HG03103 (cell line): ENCODE results near the gene TP53BP2.
"Not testable (repeated sequence)": the region's sequence is repeated elsewhere in the genome, so short reads cannot be mapped to it uniquely, and the experiment has no call there.

Source experiments
- ATAC-seq: cut with Tn5 transposase; IDR thresholded peaks from one replicate; pipeline ENCODE4 v1.9.1; 2021; ENCODE audit warnings: low read depth; ENCODE audit not compliant: unreplicated experiment

Gene TP53BP2, protein sequence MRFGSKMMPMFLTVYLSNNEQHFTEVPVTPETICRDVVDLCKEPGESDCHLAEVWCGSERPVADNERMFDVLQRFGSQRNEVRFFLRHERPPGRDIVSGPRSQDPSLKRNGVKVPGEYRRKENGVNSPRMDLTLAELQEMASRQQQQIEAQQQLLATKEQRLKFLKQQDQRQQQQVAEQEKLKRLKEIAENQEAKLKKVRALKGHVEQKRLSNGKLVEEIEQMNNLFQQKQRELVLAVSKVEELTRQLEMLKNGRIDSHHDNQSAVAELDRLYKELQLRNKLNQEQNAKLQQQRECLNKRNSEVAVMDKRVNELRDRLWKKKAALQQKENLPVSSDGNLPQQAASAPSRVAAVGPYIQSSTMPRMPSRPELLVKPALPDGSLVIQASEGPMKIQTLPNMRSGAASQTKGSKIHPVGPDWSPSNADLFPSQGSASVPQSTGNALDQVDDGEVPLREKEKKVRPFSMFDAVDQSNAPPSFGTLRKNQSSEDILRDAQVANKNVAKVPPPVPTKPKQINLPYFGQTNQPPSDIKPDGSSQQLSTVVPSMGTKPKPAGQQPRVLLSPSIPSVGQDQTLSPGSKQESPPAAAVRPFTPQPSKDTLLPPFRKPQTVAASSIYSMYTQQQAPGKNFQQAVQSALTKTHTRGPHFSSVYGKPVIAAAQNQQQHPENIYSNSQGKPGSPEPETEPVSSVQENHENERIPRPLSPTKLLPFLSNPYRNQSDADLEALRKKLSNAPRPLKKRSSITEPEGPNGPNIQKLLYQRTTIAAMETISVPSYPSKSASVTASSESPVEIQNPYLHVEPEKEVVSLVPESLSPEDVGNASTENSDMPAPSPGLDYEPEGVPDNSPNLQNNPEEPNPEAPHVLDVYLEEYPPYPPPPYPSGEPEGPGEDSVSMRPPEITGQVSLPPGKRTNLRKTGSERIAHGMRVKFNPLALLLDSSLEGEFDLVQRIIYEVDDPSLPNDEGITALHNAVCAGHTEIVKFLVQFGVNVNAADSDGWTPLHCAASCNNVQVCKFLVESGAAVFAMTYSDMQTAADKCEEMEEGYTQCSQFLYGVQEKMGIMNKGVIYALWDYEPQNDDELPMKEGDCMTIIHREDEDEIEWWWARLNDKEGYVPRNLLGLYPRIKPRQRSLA

DNA sequence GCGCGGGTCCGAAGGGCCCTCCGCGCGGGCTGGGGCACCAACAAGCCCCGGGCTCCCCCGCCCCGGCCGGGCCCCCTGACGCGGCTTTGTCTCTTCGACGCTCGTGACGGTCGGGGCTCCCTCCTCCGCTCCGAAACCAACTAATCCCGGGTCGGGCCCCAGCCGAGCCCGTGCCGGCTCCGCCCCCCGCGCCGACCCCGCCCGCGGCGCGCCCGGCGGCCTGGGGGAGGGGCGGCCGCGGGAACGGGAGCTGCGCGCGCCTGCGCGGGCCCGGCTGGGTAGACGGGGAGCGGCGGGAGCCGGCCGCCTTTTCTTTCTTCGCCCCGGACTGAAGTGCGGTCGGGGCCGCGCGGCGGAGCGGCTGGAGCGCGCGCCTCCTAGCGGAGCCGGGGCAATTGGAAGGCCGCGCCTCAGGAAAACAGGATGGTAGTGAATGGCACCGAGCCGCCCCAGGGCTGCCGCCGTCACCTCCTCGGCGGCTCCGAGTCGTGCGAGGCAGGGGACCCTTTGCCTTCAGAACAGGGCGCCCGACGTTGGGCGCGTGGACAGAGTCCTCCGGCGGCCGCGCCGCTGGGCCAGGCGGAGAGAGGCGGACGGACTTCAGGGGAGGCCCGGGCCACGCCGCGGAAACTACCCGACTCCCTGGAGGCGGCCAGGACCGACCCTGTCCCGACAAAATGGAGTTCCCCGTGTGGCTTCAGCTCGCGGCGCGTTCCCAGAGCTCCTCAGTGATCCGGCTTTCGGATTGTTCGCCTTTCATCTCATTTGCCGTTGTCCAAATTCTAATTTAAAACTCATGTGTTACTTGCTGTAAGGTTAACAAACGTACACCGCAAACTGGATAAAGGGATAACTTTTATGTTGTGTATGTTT, at the start of gene TP53BP2:
Gene TP53BP2, minus strand, starts transcription at position 138 of the 873 bp plus-strand sequence. CDS start 267 bp downstream, outside the sequence.
- ATAC-seq = peak; percentile 59

DNA sequence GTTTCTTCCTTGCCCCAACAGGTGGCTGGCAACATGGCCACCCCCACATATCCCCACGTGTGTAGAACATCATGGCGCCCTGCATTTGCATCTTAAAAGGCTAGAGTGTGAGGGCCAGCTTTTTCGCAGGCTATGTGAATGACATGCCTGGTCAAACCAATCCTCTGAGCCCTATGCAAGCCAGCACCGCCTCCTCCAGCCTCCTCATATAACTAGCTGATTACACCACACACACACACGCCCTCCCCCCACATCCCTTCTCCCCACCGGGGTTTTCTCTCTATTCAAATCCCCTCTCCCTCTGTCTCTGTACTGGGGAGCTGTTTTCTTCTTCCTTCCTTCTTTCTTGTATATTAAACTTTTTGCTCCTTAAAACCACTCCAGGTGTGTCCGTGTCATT, 44.7 kb upstream of the TP53BP2 start:
- ATAC-seq = not testable (repeated sequence)

DNA sequence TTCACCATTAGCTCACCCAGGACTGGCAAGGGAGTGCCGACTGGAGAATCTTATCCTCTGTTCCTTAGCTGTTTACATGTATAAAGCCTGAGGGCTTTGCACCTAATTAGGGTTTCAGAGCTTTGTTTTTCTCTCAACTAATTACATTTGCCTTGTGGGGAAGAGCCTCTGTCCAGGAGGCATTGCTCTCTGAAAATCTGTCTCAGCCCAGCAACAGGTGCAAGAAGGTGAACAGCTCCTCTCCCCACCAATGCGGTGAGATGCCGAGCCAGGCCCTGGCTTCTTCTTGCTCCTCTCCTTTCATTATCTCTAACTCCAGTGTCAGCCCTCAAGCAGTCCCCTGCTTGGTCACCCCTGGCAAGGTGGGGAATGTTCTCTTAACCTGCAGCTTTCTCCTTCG, 43.6 kb upstream of the TP53BP2 start:
- not testable (repeated sequence) for ATAC-seq

DNA sequence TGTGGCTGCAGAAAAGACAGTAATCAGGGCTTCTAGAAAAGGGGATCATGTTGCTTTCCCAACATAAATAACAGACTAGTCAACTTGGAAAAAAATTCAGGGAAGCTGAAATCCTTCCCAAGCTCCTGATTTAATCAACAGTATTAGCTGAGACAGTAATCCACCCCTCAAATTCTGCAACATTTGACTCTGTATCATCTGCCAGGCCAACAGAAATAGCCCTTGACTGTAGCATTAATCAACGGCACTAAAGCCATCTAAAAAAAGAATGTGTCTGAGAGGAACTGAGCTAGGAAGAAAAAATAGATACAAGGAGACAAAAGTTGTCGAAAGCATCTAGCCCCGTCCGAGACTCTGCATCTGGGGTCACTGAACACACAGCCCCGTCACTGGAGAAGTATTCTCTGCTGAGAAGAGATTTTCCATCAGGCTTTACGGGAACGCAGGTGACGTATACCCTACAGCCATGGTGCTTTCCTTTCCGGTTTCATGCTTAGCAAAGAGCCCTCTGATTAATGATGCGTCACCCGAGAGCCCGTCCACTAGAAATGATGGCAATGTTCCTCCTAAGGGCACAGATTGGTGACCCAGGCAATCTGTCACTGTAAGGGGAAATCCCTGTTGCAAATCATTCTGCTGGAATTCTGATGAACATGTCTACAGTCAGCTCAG, 42.1 kb upstream of the TP53BP2 start:
- no peak for ATAC-seq

DNA sequence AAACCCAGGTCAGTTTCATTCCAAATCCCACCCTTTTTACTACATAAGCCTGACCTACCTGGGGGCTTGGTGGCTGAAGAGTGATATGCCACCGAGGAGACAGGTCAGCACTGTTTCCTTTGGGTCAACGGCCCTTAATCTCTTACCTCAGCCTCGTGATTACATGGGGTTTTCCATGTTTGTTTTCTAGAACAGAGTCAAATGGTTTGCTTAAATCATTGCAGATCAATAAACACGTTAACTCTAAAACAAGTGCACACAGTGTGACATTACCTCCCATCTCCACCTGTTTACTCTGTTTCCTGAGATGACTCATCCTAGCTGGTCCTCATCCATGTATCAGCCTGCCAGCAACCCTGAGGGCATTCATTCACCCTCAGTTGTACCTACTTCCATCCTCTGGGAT, 40.8 kb upstream of the TP53BP2 start:
- ATAC-seq = no peak

DNA sequence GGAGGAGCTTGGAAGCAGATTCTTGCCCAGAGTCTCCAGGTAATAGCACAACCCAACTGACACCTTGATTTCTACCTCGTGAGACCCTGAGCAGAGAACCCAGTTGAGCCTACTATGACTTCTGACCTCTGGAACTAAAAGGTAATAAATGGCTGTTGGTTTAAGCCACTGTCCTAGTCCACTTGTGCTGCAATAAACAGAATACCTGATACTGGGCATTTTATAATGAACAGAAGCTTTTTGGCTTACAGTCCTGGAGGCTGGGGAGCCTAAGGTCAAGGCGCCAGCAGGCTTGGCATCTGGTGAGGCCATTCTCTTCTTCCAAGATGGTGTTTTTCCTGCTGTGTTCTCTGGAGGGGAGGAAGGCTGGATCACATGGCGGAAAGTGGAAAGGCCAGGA, 39.9 kb upstream of the TP53BP2 start:
- ATAC-seq = no peak

DNA sequence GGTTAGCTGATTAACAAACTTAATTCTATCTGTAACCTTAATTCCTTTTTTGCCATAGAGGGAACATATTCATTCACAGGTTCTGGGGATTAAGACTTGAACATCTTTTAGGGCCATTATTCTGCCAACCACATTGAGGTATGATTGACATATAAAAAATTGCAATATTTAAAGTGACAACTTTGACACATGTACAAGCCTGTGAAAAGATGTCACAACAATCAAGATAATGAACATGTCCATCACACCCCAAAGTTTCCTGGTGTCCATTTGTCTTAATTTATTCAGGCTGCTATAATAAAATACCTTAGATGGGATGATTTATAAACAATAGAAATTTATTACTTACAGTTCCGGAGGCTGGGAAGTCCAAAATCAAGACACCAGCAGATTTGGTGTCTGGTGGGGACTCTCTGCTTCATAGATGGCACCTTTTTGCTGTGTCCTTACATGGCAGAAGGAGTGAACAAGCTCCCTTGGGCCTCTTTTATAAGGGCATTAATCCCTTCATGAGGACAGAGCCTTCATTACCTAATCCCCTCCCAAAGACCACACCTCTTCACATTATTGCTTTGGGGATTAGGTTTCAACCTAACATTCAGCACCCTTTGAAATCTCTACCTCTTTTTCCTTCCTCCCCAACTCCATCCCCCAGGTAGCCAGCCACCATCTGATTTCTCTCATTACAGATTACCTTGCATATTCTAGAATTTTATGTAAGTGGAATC, 33.0 kb upstream of the TP53BP2 start:
- no peak for ATAC-seq

DNA sequence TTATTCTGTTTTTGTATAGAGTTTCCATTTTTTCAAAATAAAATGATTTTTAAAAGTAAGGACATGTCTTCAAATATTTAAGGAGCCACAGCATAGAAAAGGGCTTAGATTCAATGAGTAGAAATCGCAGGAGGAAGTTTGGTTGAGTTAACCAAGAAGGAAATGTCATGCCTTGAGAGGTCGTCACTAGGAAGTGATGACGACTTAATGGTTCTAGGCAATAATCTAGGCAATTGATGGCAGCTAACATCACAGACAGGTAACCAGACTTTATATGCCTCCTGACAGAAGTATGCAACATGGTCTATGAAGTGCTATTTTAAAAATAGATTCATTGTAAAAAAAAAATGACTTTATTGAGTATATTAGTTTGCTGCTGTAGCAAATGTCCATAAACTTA, 32.1 kb upstream of the TP53BP2 start:
- ATAC-seq = no peak

DNA sequence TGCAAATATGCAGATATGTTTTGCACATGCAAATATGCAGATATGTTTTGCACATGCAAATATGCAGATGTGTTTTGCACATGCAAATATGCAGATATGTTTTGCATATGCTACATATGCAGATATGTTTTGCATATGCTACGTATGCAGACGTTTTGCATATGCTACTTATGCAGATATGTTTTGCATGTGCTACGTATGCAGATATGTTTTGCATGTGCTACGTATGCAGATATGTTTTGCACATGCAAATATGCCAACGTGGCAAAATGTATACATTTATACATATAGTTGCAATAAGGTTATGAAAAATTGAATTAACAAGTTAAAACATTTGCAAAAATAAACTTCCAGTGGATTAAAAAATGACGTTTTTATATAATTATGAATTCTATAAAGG, 30.8 kb upstream of the TP53BP2 start:
- ATAC-seq = no peak

DNA sequence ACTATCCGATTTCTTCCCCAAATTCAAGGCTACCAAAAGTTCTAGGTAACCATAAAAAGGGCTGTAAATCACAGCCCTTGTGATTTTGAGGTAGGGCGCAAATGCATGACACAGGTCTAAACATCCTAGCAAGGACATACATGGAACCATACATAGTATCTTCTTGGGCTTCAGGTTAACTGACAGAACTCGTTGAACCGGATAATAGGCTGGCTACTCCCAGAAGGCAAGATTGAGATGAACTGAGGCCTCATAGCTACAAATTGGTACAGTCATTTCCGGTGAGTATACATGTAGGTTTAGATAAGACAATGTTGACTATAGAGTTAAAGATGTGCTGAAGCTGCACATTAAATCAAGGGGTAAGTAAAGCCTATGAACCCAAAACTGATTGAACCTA, 27.3 kb upstream of the TP53BP2 start:
- no peak for ATAC-seq

DNA sequence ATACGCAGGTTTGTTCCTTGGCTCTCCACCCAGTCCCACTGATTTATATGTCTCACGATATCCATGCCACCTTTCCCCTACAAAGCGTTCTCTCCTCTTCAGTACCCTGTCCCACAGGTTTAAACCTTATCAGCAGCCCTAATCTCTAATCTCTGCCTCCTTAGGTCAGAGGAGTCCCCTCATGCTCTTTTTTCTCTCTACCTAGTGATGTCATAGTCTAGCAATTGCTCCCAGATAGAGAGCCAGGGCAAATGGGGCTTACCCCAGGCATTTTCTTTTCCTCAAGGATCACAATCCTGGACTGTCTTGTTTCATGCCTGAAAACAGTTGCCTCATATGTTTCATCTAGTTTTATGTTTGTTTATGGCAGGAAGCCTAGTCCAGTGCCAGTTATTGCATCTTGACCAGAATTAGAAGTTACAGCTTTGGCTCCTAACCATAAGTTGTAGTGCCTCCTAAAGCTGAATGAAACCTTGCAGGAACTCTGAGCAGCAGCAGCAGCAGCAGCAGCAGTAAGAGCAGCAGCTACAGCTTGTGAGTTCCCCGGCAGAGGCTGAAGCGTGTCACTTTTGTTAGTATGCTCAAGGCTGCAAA, 26.7 kb upstream of the TP53BP2 start:
- no peak for ATAC-seq

DNA sequence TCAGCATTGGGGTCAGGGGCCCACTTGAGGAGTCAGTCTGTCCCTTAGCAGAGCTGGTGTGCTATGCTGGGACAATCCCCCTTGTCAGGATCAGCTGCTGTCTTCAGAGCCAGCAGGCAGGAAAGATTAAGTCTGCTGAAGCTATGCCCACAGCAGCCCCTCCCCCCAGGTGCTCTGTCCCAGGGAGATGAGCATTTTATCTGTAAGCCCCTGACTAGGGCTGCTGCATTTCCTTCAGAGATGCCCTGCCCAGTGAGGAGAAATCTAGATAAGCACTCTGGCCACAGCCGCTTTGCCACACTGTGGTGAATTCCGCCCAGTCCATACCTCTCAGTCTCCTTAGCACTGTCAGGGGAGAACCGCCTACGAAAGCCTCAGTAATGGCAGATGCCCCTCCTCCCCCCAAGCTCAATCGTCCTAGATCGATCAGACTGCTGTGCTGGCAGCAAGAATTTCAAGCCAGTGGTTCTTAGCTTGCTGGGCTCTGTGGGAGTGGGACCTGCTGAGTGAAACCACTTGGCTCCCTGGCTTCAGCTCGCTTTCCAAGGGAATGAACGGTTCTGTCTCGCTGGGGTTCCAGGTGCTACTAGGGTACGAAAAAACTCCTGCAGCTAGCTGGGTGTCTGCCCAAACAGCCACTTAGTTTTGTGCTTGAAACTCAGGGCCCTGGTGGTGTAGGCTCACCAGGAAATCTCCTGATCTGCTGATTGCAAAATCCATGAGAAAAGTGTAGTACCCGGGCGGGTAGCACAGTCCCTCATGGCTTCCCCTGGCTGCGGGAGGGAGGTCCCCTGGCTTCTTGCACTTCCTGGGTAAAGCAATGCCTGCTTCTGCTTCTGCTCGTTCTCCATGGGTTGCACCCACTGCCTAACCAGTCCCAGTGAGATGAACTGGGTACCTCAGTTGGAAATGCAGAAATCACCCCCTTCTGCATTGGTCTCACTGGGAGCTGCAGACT, 25.1 kb upstream of the TP53BP2 start:
- no peak for ATAC-seq

DNA sequence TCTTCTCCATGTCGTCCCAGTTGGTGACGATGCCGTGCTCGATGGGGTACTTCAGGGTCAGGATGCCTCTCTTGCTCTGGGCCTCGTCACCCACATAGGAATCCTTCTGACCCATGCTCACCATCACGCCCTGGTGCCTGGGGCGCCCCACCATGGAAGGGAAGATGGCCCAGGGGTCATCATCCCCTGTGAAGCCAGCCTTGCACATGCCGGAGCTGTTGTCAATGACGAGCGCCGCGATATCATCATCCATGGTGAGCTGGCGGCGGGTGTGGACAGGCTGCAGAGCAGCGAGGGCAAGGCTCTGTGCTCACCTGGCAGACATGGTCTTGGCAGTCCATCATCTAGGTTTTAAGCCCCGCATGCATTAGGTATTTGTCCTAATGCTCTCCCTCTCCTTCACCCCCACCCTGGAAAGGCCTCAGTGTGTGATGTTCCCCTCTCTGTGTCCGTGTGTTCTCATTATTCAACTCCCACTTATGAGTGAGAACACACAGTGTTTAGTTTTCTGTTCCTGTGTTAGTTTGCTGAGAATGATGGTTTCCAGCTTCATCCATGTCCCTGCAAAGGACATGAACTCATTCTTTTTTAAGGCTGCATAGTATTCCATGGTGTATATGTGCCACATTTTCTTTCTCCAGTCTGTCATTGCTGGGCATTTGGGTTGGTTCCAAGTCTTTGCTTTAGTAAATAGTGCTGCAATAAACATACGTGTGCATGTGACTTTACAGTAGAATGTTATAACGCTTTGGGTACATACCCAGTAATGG, 19.0 kb upstream of the TP53BP2 start:
- not testable (repeated sequence) for ATAC-seq

DNA sequence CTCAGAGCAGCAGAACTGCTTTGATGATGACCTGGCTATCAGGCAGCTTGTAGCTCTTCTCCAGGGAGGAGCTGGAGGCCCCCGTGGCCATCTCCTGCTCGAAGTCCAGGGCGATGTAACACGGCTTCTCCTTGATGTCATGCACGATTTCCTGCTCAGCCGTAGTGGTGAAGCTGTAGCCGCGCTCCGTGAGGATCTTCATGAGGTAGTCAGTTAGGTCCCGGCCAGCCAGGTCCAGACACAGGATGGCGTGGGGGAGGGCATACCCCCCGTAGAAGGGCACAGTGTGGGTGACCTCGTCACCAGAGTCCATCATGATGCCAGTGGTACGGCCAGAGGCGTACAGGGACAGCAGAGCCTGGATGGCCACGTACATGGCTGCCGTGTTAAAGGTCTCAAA, 18.3 kb upstream of the TP53BP2 start:
- no peak for ATAC-seq

DNA sequence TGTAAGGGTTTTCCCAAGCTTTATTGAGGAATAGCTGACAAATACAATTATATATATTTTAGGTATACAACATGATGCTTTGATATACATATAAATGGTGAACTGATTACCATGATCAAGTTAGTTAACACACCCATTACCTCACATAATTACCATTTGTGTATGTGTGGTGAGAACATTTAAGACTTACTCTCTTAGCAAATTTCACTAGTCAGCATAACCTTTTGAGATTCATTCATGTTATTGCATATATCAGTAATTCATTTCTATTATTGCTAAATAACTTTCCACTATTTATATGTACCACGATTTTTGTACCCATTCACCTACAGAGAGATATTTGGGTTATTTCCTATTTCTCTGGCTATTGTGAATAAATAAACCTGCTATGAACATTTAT, 16.2 kb upstream of the TP53BP2 start:
- no peak for ATAC-seq

DNA sequence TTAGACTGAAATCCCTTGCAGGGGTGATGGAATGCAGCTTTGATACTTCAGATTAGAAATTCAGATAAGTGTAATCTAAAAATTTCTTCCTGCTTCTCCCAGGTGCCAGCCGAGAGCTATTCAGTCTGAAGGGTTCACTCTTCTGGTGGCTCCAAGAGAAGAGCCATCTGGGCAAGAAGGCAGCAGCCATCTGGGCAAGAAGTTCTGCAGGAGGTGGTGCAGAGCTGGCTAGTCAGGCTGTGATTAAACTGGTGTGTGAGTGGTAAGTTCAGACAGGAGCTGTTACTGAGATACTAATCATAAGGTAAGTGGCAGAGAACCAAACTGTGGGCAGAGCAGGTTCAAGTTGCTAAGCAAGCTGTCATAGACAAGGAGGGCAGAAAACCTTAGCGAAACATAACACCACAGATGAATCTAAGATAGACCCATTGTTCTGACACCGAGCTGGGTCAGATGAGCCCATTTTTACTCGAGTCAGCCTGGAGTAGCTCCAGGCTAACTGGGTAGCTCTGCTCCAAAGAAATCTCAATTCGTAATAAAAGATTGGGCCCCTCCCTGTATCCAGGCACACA, 14.4 kb upstream of the TP53BP2 start:
- ATAC-seq = no peak
